B cell (primary cell): ENCODE data around the gene IL26. TPM values are rescaled to one million over a fixed set of nuclear protein-coding genes. Genes with fewer than 3 reads are reported as not detected.

Source experiments
- ATAC-seq: fragments of 200-7000 bp; cut with Tn5 transposase; one replicate; pipeline ENCODE4 v1.10.0; 2021; ENCODE audit warnings: low read depth, mild to moderate bottlenecking, moderate number of reproducible peaks, moderate library complexity
- CTCF ChIA-PET: fragments of 350-600 bp; sonication (Branson Sonifier 250); formaldehyde crosslinking; loops from one replicate; lab custom pipeline; 2021; ENCODE audit warnings: antibody characterized with exemption, inconsistent platforms; lab: Charles Lee
- POLR2A ChIA-PET: fragments of 350-600 bp; sonication (Branson Sonifier 250); formaldehyde crosslinking; loops from one replicate; lab custom pipeline; 2021; ENCODE audit warnings: antibody characterized with exemption; lab: Charles Lee
- DNase-seq: peaks from one replicate; pipeline ENCODE4 v3.0.0; 2013
- H2AFZ ChIP-seq: 2 replicates; pipeline ENCODE4 v1.6.1; 2012; ENCODE audit warnings: mild to moderate bottlenecking, low read depth, low read length; ENCODE audit not compliant: insufficient read depth, poor library complexity, severe bottlenecking
- H3K27ac ChIP-seq, 2 donors: 1 replicate in 1 of 2; 2 replicates in 1 of 2; pipeline ENCODE4 v1.5.1; 2012 to 2013; ENCODE audit warnings: low read length in 2 of 2, mild to moderate bottlenecking in 2 of 2, moderate library complexity in 1 of 2
- H3K27me3 ChIP-seq, 4 experiments: fragments of 200-600 bp in 1 of 4; sonication (generic) in 1 of 4; replicated peaks in 1 of 4; 1 replicate in 2 of 4; 2 replicates in 2 of 4; pipeline versions ENCODE4 v1.6.1 to v1.7.0; 2013 to 2016; ENCODE audit warnings: low read length in 3 of 4, mild to moderate bottlenecking in 2 of 4, mixed read lengths in 1 of 4, moderate library complexity in 1 of 4; ENCODE audit not compliant: insufficient read depth in 4 of 4, control insufficient read depth in 3 of 4; ENCODE audit errors: control extremely low read depth in 1 of 4
- H3K36me3 ChIP-seq, 2 experiments: replicated peaks in 1 of 2; 1 replicate in 1 of 2; 2 replicates in 1 of 2; pipeline versions ENCODE4 v1.6.1 to v1.7.1; 2013; ENCODE audit warnings: low read length in 1 of 2; ENCODE audit not compliant: insufficient read depth in 2 of 2, control insufficient read depth in 1 of 2; ENCODE audit errors: control extremely low read depth in 1 of 2, extremely low read depth in 1 of 2
- H3K4me1 ChIP-seq, 2 donors: fragments of 200-600 bp in 1 of 2; sonication (generic) in 1 of 2; 1 replicate in 1 of 2; 2 replicates in 1 of 2; pipeline versions ENCODE4 v1.5.1 to v1.6.1; 2013 to 2017; ENCODE audit warnings: low read length in 2 of 2; ENCODE audit not compliant: control insufficient read depth in 2 of 2, insufficient read depth in 2 of 2
- H3K4me2 ChIP-seq: replicated peaks from 2 replicates; pipeline ENCODE3; 2012; ENCODE audit warnings: mild to moderate bottlenecking, low read depth, low read length; ENCODE audit not compliant: poor library complexity, severe bottlenecking
- H3K4me3 ChIP-seq, 5 experiments: fragments of 200-600 bp in 1 of 5; sonication (generic) in 1 of 5; 1 replicate in 3 of 5; 2 replicates in 2 of 5; pipeline versions ENCODE4 v1.5.1 to v1.7.0; 2011 to 2016; ENCODE audit warnings: low read length in 4 of 5, mild to moderate bottlenecking in 4 of 5, low read depth in 2 of 5, control low read depth in 1 of 5, moderate library complexity in 1 of 5; ENCODE audit not compliant: insufficient read depth in 1 of 5; ENCODE audit errors: control extremely low read depth in 1 of 5, extremely low read depth in 1 of 5
- H3K79me2 ChIP-seq: fragments of 200-600 bp; sonication (generic); one replicate; pipeline ENCODE4 v1.6.0; 2016; ENCODE audit warnings: low read length; ENCODE audit not compliant: control insufficient read depth, insufficient read depth
- H3K9ac ChIP-seq: fragments of 200-600 bp; sonication (generic); 2 replicates; pipeline ENCODE4 v1.6.1; 2017; ENCODE audit warnings: mild to moderate bottlenecking, low read length, moderate library complexity
- H3K9me3 ChIP-seq, 3 donors: one replicate each; pipeline versions ENCODE4 v1.6.1 to v1.7.1; 2013; ENCODE audit warnings: low read length in 2 of 3; ENCODE audit not compliant: control insufficient read depth in 2 of 3, insufficient read depth in 1 of 3; ENCODE audit errors: control extremely low read depth in 1 of 3
- H4K20me1 ChIP-seq: 2 replicates; pipeline ENCODE4 v1.6.0; 2012; ENCODE audit warnings: mild to moderate bottlenecking, low read length; ENCODE audit not compliant: insufficient read depth, control insufficient read depth, poor library complexity, severe bottlenecking
- H3K27ac Mint-ChIP-seq: one replicate; pipeline ENCODE4 v1.8.0; 2021; ENCODE audit warnings: mixed read lengths
- H3K27me3 Mint-ChIP-seq: one replicate; pipeline ENCODE4 v1.8.0; 2021; ENCODE audit warnings: mixed read lengths
- H3K4me1 Mint-ChIP-seq: one replicate; pipeline ENCODE4 v1.8.0; 2021; ENCODE audit warnings: mixed read lengths
- H3K4me3 Mint-ChIP-seq: one replicate; pipeline ENCODE4 v1.8.0; 2021; ENCODE audit warnings: mixed read lengths
- H3K9me3 Mint-ChIP-seq: one replicate; pipeline ENCODE4 v1.8.0; 2022; ENCODE audit warnings: mixed read lengths; ENCODE audit not compliant: insufficient read depth
- EZH2 ChIP-seq: IDR thresholded peaks from 2 replicates; pipeline ENCODE4 v1.6.1; 2012; ENCODE audit warnings: borderline replicate concordance, low read depth, mild to moderate bottlenecking, moderate library complexity, low read length; ENCODE audit not compliant: insufficient read depth, poor library complexity, severe bottlenecking
- WGBS: methylation state at CpG from one replicate; pipeline ENCODE4 v1.1.5; 2013; ENCODE audit warnings: missing lambda C conversion rate; ENCODE audit not compliant: insufficient coverage; 5-methylcytosine and 5-hydroxymethylcytosine counted together
- intact Hi-C: fragments of 100-400 bp; cut with micrococcal nuclease; formaldehyde crosslinking; loops from one replicate; pipeline ENCODE4 v1.10.0; 2022
- polyA plus RNA-seq: library from polyadenylated mRNA; depleted of rRNA; stranded (reverse); fragments of >200 nt; gene quantifications from 2 replicates; pipeline ENCODE4 v1.2.3, GENCODE V29; 2012
- total RNA-seq, 2 donors: library from RNA; stranded (reverse); fragments of 120-200 nt in 1 of 2; gene quantifications; 1 replicate in 1 of 2; 2 replicates in 1 of 2; pipeline versions ENCODE4 v1.2.3 to v1.2.4, GENCODE V29; 2013 to 2022
- TF ChIP-seq, protein P1 (sequence below): fragments of 200-600 bp; IDR thresholded peaks from one replicate; pipeline ENCODE4 v1.8.0; 2022; ENCODE audit warnings: antibody characterized with exemption, mild to moderate bottlenecking

Gene IL26
- total and polyA plus RNA-seq, 2 donors (not counting 1 experiment from before 2014, with no cell fraction given): not detected

DNA sequence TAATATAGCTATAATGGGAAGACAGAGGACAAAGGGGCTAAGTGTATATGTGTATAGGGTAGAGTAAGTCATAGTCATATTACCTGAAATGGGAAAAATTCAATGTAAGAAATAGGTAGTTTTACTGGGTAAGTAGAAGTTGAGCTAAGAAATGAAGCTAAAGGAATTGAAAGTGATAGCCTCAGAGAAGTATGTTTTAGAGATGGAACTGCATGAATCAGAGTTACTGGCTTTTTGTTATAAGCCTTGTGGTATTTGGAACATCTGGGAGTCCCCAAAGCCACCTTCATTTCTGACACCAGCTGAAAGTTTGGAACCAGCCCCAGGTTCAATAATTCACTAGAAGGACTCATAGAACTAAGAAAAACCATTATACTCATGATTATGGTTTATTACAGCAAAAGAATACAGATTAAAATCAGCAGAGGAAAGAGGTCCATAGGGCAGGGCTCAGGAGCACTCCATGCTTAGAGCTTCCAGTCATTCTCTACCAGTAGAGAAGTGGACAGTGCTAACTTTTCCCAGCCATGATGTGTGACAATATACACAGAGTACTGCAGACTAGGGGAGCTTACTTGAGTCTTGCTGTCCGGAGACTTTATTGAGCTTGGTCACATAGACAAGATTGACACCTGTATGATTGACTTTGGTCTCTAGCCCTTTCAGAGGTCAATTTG is 56.3 kb downstream of the IL26 start:
- Mint-ChIP-seq H3K9me3 (no peaks in the 10 kb centered on the region), H3K4me3 (no peak overlapping the region), H3K27ac (no peak overlapping the region), H3K27me3 (peaks cover 3% of the 10 kb centered on the region), H3K4me1 (peaks cover 2% of the 10 kb centered on the region)
- Histone ChIP-seq H3K79me2 (no peaks in the 10 kb centered on the region), H3K27ac (no peak overlapping the region), H4K20me1 (no peaks in the 10 kb centered on the region), H3K4me3 (no peak overlapping the region), H2AFZ (no peak overlapping the region), H3K9ac (no peak overlapping the region), H3K4me2 (no peak overlapping the region), H3K4me1 (no peaks in the 10 kb centered on the region), H3K9me3 (no peaks in the 10 kb centered on the region), H3K36me3 (no peaks in the 10 kb centered on the region), H3K27me3 (no peaks in the 10 kb centered on the region)
- ChIA-PET CTCF (interaction anchor here (0.6 kb wide), 1 partner anchor 369 kb away, joined by 3 read pairs; no protein-coding TSS in a partner anchor), POLR2A (no interaction called here)
- no CpG with 5 or more reads among the region's 1 CpG for WGBS
- TF ChIP-seq, protein P1, sequence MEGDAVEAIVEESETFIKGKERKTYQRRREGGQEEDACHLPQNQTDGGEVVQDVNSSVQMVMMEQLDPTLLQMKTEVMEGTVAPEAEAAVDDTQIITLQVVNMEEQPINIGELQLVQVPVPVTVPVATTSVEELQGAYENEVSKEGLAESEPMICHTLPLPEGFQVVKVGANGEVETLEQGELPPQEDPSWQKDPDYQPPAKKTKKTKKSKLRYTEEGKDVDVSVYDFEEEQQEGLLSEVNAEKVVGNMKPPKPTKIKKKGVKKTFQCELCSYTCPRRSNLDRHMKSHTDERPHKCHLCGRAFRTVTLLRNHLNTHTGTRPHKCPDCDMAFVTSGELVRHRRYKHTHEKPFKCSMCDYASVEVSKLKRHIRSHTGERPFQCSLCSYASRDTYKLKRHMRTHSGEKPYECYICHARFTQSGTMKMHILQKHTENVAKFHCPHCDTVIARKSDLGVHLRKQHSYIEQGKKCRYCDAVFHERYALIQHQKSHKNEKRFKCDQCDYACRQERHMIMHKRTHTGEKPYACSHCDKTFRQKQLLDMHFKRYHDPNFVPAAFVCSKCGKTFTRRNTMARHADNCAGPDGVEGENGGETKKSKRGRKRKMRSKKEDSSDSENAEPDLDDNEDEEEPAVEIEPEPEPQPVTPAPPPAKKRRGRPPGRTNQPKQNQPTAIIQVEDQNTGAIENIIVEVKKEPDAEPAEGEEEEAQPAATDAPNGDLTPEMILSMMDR: no peak
- no peak for TF ChIP-seq EZH2
- DNase-seq (no peak), ATAC-seq (no peak)
- intact Hi-C loops: no loop called here

DNA sequence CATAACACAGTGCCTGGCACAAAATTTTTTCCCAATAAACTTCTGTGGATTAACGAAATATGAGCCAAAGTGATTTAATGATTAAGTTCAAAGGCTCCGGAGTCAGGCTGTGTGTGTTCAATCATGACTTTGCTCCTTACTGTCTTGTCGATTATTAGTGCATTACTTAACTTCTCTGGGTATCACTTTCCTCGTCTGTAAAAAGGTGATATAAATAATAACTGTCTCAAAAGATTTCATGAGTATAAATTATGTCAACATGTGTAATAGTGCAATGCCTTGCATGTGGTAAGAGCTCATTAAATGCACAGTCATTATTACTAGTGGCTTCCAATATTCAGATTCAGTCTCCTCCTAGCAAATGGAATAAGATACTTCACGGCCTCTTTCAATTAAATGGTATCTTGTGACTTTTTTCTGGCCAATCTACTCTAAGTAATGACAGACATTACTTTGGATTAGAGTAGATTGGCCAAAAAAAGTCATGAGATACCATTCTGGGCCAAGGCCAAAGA is 59.2 kb downstream of the IL26 start:
- Histone ChIP-seq H3K27me3 (no peaks in the 10 kb centered on the region), H3K9me3 (no peaks in the 10 kb centered on the region), H2AFZ (no peak overlapping the region), H3K36me3 (no peaks in the 10 kb centered on the region), H3K4me3 (no peak overlapping the region), H3K27ac (no peak overlapping the region), H4K20me1 (no peaks in the 10 kb centered on the region), H3K4me2 (no peak overlapping the region), H3K9ac (no peak overlapping the region), H3K4me1 (peaks cover 7 to 8% of the 10 kb centered on the region in 2 donors), H3K79me2 (no peaks in the 10 kb centered on the region)
- CTCF ChIA-PET: interaction anchor here (0.6 kb wide), 2 partner anchors 126 to 208 kb away, joined by 4 to 6 read pairs; no protein-coding TSS in a partner anchor
- H3K4me1 Mint-ChIP-seq: peaks cover 14% of the 10 kb centered on the region
- H3K27ac Mint-ChIP-seq: no peak overlapping the region
- H3K27me3 Mint-ChIP-seq: peaks cover 3% of the 10 kb centered on the region
- intact Hi-C loops: no loop called here
- no CpG with 5 or more reads among the region's 5 CpGs for WGBS
- ATAC-seq (no peak), DNase-seq (no peak)
- H3K9me3 Mint-ChIP-seq: no peaks in the 10 kb centered on the region
- TF ChIP-seq, protein P1: no peak
- TF ChIP-seq EZH2: no peak
- POLR2A ChIA-PET: no interaction called here
- no peak overlapping the region for H3K4me3 Mint-ChIP-seq
